Activated B cell treated with CpG ODN at 0.5 μM for 24 hours (primary cell): ENCODE results near the gene UNC93B1. TPM values are rescaled to one million over a fixed set of nuclear protein-coding genes. Genes with fewer than 3 reads are reported as not detected.

Experiments
- ATAC-seq: fragments of 200-7000 bp; cut with Tn5 transposase; one replicate; pipeline ENCODE4 v1.10.0; 2021; ENCODE audit warnings: low read depth, mild to moderate bottlenecking, moderate library complexity
- CTCF ChIA-PET: fragments of 350-600 bp; sonication (Branson Sonifier 250); formaldehyde crosslinking; loops from one replicate; lab custom pipeline; 2021; ENCODE audit warnings: antibody characterized with exemption; lab: Charles Lee
- POLR2A ChIA-PET: fragments of 350-600 bp; sonication (Branson Sonifier 250); formaldehyde crosslinking; loops from one replicate; lab custom pipeline; 2021; ENCODE audit warnings: antibody characterized with exemption; lab: Charles Lee
- DNase-seq: peaks from one replicate; pipeline ENCODE4 v3.0.0; 2022
- H3K27ac Mint-ChIP-seq: one replicate; pipeline ENCODE4 v1.8.0; 2020; ENCODE audit warnings: mixed read lengths
- H3K27me3 Mint-ChIP-seq: one replicate; pipeline ENCODE4 v1.8.0; 2021; ENCODE audit warnings: mixed read lengths
- H3K36me3 Mint-ChIP-seq: one replicate; pipeline ENCODE4 v1.8.0; 2021; ENCODE audit warnings: low read depth, mixed read lengths
- H3K4me1 Mint-ChIP-seq: one replicate; pipeline ENCODE4 v1.8.0; 2021; ENCODE audit warnings: mixed read lengths
- H3K4me3 Mint-ChIP-seq: one replicate; pipeline ENCODE4 v1.8.0; 2020; ENCODE audit warnings: mild to moderate bottlenecking, mixed read lengths
- H3K9me3 Mint-ChIP-seq: one replicate; pipeline ENCODE4 v1.8.0; 2020; ENCODE audit warnings: mixed read lengths
- CTCF ChIP-seq: fragments of 200-600 bp; IDR thresholded peaks from one replicate; pipeline ENCODE4 v1.8.0; 2022; ENCODE audit warnings: antibody characterized with exemption, mild to moderate bottlenecking
- intact Hi-C: fragments of 100-400 bp; cut with micrococcal nuclease; formaldehyde crosslinking; loops from one replicate; pipeline ENCODE4 v1.15.1; 2024
- total RNA-seq: library from RNA; stranded (reverse); gene quantifications from 2 replicates; pipeline ENCODE4 v1.2.3, GENCODE V29; 2022

The UNC93B1 gene
- total RNA-seq, 1 donor from 2014 or later: 133 TPM

GRCh38 chr11:68017980-68018729 lies 14.3 kb upstream of the UNC93B1 start:
- ChIA-PET CTCF (no interaction called here), POLR2A (no interaction called here)
- no peak for DNase-seq
- Mint-ChIP-seq H3K9me3 (no peaks in the 10 kb centered on the region), H3K36me3 (no peaks in the 10 kb centered on the region), H3K4me3 (no peak overlapping the region), H3K27me3 (no peaks in the 10 kb centered on the region), H3K4me1 (no peaks in the 10 kb centered on the region), H3K27ac (no peak overlapping the region)
- TF ChIP-seq CTCF: no peak
- no peak for ATAC-seq
- intact Hi-C loops: no loop called here

GRCh38 chr11:68016904-68017817 lies 13.3 kb upstream of the UNC93B1 start:
- ChIA-PET CTCF (no interaction called here), POLR2A (no interaction called here)
- no peak overlapping the region for H3K4me3 Mint-ChIP-seq
- TF ChIP-seq CTCF: no peak
- ATAC-seq (no peak), DNase-seq (no peak)
- H3K36me3 Mint-ChIP-seq: no peaks in the 10 kb centered on the region
- H3K27me3 Mint-ChIP-seq: no peaks in the 10 kb centered on the region
- intact Hi-C loops: no loop called here
- H3K27ac Mint-ChIP-seq: no peak overlapping the region
- H3K9me3 Mint-ChIP-seq: no peaks in the 10 kb centered on the region
- H3K4me1 Mint-ChIP-seq: no peaks in the 10 kb centered on the region

GRCh38 chr11:68016161-68016903 lies 12.4 kb upstream of the UNC93B1 start:
- TF ChIP-seq CTCF: no peak
- Mint-ChIP-seq H3K36me3 (no peaks in the 10 kb centered on the region), H3K4me3 (no peak overlapping the region), H3K27me3 (no peaks in the 10 kb centered on the region), H3K9me3 (no peaks in the 10 kb centered on the region), H3K27ac (no peak overlapping the region), H3K4me1 (peaks cover 5% of the 10 kb centered on the region)
- DNase-seq (no peak), ATAC-seq (no peak)
- ChIA-PET POLR2A (no interaction called here), CTCF (no interaction called here)
- intact Hi-C loops: no loop called here

GRCh38 chr11:68015467-68015866 lies 11.6 kb upstream of the UNC93B1 start:
- Mint-ChIP-seq H3K27ac (no peak overlapping the region), H3K36me3 (no peaks in the 10 kb centered on the region), H3K4me3 (no peak overlapping the region), H3K27me3 (no peaks in the 10 kb centered on the region), H3K9me3 (no peaks in the 10 kb centered on the region), H3K4me1 (peaks cover 12% of the 10 kb centered on the region)
- DNase-seq: no peak
- CTCF ChIA-PET: no interaction called here
- no peak for TF ChIP-seq CTCF
- POLR2A ChIA-PET: no interaction called here
- ATAC-seq: no peak
- intact Hi-C loops: no loop called here
